HL-60/S4 (cell line): ENCODE measurements around the gene TERC.

Source experiments
- in situ Hi-C: fragments of 300-500 bp; cut with MboI; formaldehyde crosslinking; loops from 2 replicates; pipeline ENCODE4 v1.14.3; 2022; ENCODE audit warnings: low sequenced_read_pairs

Gene TERC

DNA sequence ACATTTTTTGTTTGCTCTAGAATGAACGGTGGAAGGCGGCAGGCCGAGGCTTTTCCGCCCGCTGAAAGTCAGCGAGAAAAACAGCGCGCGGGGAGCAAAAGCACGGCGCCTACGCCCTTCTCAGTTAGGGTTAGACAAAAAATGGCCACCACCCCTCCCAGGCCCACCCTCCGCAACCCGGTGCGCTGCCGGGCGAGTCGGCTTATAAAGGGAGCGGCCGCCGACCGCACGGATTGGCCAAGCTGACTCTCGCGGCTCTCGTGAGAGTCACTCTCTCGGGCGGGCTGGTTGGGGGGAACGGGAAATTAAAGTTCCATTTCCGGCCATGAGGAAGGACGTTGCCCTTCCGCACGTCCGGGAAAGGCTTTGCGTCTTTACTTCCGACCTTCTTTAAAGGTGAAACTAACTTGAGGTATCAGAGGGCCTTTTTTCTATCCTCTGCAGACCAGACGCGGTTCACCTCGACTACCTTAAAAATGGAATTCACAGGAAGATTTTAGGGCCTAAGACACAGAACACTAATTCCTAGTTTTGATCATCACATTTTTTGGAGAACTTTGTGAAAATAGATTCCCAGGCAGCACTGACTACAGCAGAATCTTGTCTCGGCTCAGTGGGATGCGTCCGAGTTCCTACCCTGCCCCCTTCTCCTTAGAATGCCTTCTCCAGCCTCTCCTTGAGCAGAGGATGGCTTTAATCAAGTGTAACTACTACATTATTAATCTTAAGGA is at the start of gene TERC:
Gene TERC (minus strand): TSS at position 179 of the 731 bp plus-strand sequence.
- in situ Hi-C loops: no loop called here

- in situ Hi-C loops: no loop called here
These were observed 49.1 kb upstream of the TERC start for GRCh38 chr3:169813757-169814517.

DNA sequence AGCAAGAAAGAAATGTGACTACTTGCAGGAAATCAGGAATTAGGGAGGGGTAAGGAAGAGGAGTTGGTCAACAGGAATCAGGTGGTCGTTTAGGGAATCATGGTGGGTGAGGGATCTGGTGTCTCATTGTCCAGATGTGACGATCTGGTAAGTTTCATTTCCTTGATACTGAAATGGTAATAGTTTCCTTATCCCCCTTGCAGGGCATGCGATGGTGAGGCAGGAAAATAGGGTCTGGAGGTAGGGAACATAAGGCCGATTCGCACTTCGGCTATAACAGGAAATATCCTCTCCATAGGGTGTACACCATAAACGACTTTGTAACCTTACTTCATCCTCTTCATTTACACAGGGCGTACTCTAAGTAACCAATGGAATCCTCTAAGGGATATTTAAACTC is 48.4 kb upstream of the TERC start:
- in situ Hi-C loops: no loop called here

- in situ Hi-C loops: no loop called here
These were observed 47.7 kb upstream of the TERC start, which contains the start of the genes LRRC34 and LRRIQ4 for GRCh38 chr3:169812332-169813235. LRRC34 (minus strand) TSS chr3:169812904; CDS start chr3:169812548, 356 bp downstream. LRRIQ4 (plus strand) TSS chr3:169812870; CDS start chr3:169821922, 9,052 bp downstream.

DNA sequence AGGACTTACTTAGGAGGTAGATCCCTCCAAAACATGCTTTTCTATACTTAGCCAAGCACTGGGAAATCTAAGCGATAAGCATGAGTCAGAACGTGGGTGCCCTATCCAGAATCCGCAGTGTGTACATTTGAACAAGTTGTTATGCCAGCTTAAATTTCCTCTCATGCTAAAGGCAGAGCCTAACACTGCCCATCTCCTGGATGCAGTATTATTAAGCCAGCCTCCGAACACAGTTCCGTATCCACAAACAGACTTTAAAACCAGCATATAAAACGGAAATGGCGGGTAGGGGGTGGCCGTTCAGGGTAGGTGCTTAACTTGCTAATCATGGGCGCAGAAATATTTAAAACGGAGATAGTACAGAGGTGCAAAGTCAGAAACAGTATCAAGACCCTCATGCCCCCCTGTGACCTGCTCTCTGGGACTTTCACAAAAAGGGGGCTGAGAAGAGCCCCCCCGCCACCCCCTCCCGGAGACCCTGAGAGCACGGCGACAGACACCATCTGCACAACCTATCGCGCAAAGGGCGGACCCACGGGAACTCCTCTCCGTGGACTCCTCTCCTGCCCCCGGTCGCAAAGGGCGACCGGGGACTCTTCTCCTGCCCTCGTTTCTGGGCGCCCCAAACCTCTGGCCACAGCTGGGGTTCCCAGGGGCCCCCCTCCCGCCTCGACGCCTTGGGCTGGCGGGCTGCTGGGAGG is 46.9 kb upstream of the TERC start:
- in situ Hi-C loops: no loop called here

GRCh38 chr3:169809230-169809795 is 44.5 kb upstream of the TERC start:
- in situ Hi-C loops: no loop called here

- in situ Hi-C loops: no loop called here
These were observed 39.8 kb upstream of the TERC start for GRCh38 chr3:169804681-169805080.

DNA sequence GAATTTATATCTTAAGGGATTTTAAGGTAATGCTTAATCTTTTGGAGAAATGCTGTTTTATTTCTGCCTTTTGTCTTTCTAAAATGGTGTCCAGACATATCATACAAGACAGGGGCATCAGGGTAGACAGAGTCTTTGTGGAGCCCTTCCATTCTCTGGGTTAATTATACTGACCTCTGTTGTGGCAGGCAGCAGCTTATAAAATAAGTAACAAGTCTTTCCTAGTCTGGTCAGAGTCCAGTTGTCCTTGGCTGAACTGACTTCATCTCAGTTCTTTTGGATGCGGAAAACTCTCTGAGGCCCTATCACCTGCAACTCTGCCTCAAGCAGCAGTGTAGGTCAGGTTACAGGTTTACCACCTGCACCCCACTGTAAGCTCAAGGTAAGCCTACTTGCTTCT is 27.5 kb upstream of the TERC start:
- in situ Hi-C loops: no loop called here

GRCh38 chr3:169790687-169791429 is 26.0 kb upstream of the TERC start:
- in situ Hi-C loops: no loop called here

DNA sequence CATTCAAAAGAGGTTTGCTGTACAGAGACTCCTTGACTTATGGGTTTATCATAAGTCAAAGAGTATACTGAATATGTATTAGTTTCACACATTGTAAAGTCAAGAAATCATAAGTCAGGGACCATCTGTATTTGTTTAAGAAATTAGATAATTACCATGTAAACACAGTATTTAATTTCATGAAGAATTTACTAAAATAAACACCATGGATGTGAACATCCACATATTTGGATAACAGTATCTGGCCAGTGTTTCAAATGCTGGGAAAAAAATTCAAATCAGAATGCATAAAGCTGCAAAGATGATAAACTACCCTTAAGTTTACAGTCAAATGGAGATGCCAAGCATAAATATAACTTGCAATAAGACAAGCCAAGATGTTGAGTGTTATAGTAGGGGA is 25.4 kb upstream of the TERC start:
- in situ Hi-C loops: no loop called here

DNA sequence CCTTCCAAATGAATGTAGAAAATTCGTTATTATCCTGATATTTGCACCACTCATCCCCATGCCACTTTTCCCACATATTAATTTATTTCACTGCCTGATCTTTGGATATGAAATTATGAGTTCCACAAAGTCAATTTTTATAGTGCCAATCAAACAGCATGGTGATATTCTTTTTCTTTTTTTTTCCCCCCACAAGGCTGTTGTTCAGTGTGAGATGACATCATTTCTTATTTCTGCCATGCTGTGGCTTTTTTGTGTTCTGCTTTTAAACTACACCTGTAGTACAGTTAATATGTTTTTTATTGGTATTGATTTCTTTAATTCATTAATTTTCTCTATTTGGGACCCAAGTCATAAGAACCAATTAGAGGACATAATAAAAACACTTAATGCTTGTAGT is 22.9 kb upstream of the TERC start:
- in situ Hi-C loops: no loop called here

- in situ Hi-C loops: no loop called here
These were observed 22.3 kb upstream of the TERC start for GRCh38 chr3:169787120-169787519.

- in situ Hi-C loops: no loop called here
These were observed 16.5 kb upstream of the TERC start for GRCh38 chr3:169781209-169781855.

DNA sequence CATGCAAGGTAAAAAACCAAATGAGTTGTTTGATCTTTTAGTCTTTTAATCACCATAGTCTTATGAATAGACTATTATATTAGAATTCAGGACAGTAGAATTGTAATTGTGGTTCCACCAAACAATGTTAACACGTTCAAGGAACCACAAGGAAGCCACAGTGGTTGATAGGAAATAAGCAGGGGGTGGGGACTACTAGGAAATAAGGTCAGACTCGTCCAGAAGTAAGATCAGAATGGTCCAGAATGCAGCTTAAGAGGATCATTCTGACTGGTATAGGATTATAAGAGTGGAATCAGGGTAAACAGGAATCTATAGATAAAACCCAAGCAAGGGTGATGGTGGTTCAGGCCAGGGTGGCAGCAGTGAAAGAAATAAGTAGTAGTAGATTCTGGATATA is 15.9 kb upstream of the TERC start:
- in situ Hi-C loops: no loop called here

GRCh38 chr3:169777822-169778221 is 13.0 kb upstream of the TERC start:
- in situ Hi-C loops: no loop called here

GRCh38 chr3:169774186-169774585 is 9.3 kb upstream of the TERC start:
- in situ Hi-C loops: no loop called here

- in situ Hi-C loops: no loop called here
These were observed 8.3 kb upstream of the TERC start, which contains the start of gene MYNN for GRCh38 chr3:169772897-169773816. MYNN (plus strand) TSS chr3:169773396; CDS start chr3:169774296, 900 bp downstream.
